ENCODE data around the gene PPP4R1.

DNA sequence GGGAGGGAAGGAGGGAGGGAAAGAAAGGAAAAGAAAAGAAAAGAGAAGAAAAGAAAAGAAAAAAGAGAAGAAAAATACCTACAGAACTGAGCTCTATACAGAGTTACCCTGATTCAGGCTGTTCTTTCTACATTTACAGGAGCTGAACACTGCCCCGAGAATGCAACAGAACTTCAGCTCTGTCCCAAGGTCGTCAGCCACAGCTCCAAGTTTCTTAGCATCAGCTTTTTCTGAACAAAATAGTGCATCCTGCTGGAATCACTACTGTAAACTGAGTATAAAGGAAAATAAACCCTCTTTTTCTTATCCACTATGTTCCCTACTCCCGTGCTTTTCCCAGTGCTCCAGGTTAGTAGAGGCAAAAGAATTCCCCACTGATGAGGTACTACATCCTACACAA is 4.7 kb upstream of the PPP4R1 start:
- TF ChIP-seq POLR2AphosphoS5 (IDR thresholded peaks at IDR 0.05; ENCODE audit: low read depth, low read length) (no peak), POLR2A (IDR thresholded peaks at IDR 0.05; ENCODE audit: low read depth, low read length) (no peak)
